Epithelial cell of prostate (primary cell): Measurements from ENCODE around the gene BBS1.
A peak's percentile ranks its signal among the peaks of the same experiment; 100 is the strongest.

Source experiments
- DNase-seq: peaks from one replicate; pipeline ENCODE4 v3.0.0-alpha.2; 2011; ENCODE audit warnings: low read depth, low spot score
- H3K27ac ChIP-seq: fragments of 450-650 bp; 2 replicates; pipeline ENCODE4 v1.5.1; 2017; ENCODE audit warnings: mild to moderate bottlenecking

The BBS1 gene

DNA sequence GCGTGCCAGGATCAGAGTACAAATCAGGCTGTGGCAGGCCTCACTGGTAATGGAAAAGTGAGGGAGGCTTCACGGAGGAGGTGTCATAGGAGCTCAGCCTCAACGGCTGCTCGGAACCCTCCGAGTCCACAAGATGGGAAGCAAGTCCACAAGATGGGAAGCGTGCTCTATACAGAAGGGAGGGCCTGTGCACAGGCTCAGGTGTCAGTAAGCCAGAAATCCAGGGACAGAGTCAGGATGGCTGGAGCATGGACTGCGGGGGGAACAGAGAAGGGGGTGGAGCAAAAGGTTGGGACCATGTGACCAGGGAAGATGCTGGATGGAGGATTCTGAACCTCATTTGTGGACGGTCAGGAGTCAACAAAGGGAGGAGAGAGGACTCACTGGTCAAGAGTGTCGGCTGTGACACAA lies 33.6 kb upstream of the BBS1 start:
- DNase-seq = no peak
- H3K27ac ChIP-seq = no peak overlapping the region

DNA sequence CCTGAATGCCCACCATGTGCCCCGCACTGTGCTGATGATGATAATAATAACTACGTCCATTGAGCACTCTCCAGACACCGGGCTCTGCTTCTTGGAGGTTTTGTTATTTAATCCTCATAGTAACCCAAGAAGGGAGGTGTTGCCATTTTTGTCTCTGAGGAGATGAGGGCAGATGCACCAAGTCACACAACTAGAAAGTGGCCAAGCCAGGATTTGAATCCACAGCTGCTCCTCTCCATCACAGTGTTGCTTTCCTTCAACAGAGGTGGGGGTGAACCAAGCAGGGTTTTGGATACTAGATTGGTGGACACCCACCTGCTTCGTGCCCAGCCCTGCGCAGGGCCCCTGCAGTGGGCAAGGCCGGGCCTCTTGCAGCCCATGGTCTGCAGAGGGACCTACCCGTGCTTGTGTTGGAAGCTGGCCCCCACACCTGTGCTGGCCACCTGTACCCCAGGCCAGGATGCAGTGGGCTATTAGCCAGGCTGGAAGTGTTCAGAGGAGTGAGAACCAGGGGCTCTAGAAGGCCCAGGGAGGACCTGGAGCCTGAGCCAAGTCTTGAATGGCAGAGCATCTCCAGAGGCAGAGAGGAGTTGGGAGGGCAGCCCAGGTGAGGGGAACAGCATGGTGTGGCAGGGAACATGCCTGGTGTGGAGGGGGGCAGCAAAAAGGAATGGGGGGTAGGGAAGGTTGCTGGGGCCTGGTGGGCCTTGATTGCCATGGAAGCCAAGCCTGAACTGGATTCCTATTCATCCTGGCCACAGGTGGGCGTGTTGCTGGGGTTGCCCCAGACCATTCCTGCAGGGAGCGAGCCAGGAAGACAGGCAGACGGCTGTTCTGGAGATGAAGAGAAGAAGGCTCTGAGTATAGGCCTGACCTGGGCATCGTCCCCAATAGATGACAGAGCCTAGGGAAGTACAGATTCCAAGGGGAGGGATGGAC lies 32.9 kb upstream of the BBS1 start:
- DNase-seq = no peak
- no peak overlapping the region for H3K27ac ChIP-seq

DNA sequence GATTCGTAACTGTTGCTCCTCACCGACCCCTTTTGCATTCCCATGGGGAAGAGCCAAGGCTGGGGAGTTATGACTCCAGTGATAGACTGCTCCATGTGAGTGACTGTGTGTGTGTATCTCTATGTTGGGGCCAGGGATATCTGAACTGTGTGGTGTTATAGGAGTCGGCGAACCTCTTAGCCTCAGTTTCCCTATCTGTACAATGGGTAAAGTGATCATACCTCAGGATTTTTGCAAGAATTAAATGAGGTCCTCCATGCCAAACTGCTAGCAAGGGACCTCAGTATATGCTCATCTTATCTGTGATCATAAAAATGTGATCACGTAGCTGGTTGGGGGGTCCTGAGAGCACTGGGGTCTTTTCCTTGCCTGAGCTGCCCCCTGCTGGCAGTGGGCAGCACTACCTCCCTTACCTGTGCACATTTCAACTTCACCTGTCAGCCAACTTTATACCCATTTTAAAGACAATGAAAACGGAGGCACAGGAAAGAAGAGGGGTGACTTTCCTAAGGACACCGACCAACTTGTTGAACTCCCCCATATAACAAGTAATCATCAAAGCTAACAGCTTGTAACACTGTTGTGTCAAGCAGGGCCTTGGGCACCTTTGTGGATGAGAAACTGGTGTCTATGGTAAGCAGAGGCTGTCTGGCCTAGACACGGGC lies 31.6 kb upstream of the BBS1 start:
- no peak for DNase-seq
- peak overlapping the region; percentile 91 for H3K27ac ChIP-seq

DNA sequence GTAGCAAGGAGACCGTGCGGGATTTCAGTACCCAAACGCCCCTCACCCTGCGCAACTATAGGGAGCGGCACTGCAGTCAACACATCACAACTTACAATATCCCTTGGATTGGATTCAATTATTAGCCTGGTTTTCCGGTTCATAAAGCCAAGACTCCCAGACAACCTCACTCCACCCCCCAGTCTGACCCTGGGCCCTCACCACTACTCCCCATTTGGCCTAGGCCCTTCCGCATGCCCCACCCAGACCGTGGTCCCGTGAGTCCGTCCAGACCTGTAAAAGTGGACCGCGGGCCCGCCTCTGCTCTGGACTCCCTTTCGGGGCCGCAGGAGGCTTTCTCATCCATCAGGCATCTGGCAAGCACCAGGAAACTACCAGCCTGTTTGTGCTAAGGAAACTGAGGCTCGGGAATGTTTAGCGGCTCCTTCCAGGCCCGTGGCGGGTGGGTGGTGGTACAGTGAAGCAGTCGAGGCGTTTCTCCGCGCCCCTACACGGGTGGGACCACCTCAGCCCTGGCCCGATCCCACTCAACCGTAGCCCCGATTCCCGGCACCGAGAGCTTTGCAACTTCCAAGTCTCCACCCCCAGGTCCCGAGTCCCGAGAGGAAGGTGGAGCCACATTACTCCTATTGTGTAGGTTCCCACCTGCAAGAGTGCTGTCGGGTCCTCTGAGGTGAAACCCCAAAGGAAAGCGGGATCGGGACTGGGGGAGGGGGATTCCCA lies 30.9 kb upstream of the BBS1 start:
- peak overlapping the region; percentile 91 for H3K27ac ChIP-seq
- no peak for DNase-seq

DNA sequence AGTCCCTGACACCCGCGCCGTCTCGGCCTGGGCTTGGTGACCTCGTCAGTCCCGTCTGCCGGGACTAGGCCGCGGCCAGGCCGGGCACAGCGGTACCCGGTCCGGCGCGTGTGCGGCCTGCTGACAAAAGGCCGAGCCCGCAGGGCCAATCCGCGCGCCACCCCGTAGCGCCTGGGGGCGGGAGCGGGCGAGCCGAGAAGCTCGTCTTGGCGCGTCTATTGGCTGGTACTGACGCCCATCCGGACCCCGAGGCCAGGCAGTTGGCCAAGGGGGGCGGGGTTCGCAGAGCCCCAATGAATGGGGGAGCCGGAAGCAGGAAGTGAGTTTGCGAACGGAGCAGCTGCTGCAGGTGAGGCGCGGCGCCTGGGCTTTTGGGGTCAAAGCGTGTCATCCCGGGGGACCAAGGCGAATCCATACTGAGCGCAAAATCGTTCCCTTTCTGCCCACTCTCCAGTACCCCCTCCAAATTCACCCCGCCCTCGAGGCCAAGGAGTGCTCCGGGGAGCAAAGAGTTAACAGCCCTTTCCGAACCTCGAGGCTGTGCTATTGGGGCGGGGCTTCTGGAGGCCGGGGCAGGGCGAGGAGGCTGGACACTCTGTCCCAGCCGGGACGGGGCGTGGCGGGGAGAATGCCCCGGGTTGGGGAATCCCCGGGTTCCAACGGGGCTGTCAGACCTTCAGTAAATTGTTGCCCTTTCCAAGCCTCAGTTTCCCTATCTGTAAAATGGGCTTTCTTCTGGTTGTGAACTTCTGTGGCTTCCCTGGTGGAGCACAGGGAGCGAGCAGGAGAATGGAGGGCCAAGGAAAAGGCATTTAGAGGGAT lies 30.1 kb upstream of the BBS1 start, which contains the start of gene DPP3:
DPP3 (plus strand) TSS at position 318 of the 822 bp plus-strand sequence. CDS start 1,767 bp downstream, outside the sequence.
- peak within 1 kb of the TSS; percentile 91 for H3K27ac ChIP-seq

DNA sequence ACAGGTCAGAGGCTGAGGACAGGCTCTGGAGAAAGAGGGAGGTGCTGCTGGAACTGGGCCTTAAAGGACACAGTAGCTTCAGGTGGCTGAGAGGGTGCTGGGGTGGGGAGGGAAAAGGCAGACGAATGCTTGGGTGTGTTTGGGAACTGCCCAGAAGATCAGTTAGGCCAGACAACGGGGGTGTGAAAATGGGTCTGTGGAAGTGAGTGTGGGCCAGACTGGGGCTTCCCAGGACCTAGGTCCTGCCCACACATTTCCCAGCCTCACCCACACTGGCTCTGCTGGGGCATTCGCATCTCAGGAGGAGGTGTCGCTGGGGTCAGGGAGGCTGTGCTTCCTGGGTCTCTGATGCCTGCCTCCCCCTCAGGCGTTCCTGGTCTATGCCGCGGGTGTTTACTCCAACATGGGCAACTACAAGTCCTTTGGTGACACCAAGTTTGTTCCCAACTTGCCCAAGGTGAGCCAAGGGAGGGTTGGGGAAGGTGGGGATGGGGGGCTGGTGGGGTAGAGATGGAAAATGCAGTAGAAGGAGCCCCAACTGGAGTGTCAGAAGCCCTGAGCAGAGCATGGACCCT lies 25.5 kb upstream of the BBS1 start:
- H3K27ac ChIP-seq = no peak overlapping the region
- no peak for DNase-seq

More for the DNA sequence above, 30.1 kb upstream of the BBS1 start, which contains the start of gene DPP3:
- DNase-seq = peak; percentile 76

DNA sequence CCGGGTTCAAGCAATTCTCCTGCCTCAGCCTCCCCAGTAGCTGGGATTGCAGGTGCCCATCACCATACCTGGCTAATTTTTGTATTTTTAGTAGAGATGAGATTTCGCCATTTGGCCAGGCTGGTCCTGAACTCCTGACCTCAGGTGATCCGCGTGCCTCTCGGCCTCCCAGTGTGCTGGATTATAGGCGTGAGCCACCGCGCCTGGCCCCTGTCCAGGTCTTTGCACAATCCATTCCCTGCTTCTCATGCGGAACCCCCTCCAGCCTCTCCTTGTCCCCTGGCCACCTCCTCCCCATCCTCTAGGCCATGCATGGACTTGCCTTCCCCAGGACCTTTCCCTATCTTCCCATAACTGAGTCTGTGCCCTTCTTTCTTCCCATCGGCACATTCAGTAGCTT lies 21.5 kb upstream of the BBS1 start:
- no peak for DNase-seq
- H3K27ac ChIP-seq = no peak overlapping the region

DNA sequence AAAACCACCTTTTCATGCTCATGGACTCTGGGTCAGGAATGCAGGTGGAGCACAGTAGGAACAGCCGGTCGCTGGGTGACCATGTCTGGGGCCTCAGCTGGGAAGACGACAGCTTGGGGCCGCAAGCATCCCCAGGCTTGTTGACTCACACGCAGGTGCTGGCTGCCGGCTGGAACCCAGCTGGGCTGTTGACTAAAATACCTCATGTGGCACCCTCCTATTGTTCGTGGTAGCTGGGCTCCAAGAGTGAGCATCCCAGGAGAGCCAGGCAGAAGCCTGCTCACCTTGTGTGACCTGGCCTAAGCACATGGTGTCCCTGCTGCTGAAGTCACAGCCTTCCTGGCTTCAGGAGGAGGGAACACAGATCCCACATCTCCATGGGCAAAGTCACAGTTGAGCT lies 20.8 kb upstream of the BBS1 start:
- no peak for DNase-seq

DNA sequence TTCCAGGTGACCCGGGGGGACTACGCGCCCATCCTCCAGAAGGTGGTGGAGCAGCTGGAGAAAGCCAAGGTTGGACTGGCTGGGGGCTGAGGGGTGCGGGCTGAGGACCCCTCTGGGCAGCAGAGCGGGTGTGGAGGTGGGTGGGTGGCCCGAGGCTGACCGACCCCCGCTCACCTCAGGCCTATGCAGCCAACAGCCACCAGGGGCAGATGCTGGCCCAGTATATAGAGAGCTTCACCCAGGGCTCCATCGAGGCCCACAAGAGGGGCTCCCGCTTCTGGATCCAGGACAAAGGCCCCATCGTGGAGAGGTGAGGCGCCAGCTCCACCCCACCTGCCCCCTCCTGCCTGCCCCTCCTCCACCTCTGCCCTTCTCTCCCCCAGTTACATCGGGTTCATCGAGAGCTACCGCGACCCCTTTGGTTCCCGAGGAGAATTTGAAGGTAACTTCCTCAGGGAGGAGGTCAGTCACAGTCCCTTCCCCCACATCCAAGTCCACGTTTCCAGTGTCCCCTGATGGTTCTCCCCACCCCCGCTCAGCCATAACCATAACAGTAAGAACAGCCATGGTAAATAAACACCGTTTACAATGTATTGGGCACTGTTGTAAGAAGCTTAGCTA lies 19.0 kb upstream of the BBS1 start:
- no peak for DNase-seq
- no peak overlapping the region for H3K27ac ChIP-seq

More for the DNA sequence above, 20.8 kb upstream of the BBS1 start:
- no peak overlapping the region for H3K27ac ChIP-seq

DNA sequence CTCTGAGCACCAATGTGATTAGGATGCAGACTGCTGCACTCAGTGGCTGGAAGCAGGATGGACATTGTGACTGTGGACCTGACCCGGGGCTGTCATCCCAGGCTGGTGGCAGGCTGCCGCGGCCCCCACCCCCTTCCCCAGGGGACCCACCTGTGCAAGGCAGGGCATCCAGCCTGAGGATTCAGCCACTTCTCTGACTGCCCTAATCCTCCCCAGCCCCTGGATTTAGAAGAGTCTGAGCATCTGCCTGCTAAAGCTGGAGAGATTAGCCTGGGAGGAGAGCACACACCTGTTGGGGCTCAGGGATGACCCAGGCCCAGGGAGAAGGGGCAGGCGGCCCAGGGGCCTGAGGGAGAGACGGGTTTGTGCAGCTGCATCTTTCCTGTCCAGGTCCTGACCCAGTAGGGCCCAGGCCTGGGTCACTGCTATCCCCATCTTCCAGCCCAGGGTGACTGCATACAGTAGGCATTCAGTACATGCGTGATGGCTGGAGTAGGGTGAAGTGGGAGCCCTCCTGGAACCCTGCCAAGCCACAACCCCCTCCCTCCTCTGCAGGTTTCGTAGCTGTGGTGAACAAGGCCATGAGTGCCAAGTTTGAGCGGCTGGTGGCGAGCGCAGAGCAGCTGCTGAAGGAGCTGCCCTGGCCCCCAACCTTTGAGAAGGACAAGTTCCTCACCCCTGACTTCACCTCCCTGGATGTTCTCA lies 18.1 kb upstream of the BBS1 start:
- DNase-seq = no peak
- no peak overlapping the region for H3K27ac ChIP-seq

DNA sequence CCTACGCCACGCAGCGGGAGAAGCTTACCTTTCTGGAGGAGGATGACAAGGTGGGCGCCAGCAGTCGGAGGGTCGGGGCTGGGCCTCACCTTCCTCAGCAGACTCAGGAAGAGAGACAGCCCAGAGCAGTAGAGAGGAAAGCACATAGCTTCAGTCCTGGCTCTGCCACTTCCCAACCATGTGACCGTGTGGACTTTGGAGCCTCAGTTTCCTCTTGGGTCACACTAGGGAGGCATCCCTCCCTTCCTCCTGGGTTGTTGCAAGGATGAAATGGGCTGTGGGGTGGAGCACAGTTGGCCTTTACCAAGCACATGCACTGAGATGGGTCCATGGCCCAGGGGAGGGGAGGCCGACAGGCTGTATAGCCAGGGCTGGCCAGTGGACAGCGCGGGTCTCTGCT lies 17.3 kb upstream of the BBS1 start:
- DNase-seq = no peak
- no peak overlapping the region for H3K27ac ChIP-seq

DNA sequence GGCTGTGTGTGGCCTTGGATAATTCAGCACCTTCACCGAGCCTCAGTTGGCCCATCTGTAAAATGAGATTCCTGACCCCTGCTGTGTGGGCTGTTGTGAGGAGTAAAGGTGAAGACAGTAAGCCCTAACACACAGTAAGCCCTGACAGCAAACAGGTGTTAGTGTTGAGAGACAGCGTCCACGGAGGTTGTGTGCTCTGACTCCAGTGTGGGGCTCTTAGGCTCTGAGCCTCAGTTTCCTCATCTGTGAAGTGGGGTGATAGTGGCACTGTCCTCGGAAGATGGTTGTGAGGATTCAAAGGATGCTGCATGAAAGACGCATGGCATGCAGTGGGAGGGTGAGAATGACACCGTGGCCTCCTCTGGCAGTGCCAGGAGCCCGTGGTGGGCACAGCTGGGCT lies 16.0 kb upstream of the BBS1 start:
- no peak for DNase-seq

DNA sequence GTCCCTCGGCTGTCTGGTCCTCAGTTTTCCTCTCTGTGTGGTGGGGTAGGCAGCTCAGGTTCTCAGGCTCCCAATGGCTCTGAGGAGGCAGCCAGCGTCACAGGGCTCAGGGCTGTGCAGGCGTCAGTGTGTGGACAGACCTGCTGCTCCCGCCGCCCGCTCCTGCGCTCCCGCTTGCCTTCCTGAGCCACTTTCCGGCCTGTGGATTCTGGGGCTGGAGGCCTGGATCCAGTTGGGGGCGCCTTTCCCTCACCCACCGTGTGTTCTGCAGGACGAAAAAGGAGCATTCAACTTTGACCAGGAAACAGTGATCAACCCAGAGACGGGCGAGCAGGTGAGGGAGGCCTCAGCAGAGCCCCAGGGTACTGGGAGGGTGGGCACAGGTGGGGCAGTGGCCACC lies 15.5 kb upstream of the BBS1 start:
- H3K27ac ChIP-seq = no peak overlapping the region
- no peak for DNase-seq

More for the DNA sequence above, 16.0 kb upstream of the BBS1 start:
- H3K27ac ChIP-seq = no peak overlapping the region

DNA sequence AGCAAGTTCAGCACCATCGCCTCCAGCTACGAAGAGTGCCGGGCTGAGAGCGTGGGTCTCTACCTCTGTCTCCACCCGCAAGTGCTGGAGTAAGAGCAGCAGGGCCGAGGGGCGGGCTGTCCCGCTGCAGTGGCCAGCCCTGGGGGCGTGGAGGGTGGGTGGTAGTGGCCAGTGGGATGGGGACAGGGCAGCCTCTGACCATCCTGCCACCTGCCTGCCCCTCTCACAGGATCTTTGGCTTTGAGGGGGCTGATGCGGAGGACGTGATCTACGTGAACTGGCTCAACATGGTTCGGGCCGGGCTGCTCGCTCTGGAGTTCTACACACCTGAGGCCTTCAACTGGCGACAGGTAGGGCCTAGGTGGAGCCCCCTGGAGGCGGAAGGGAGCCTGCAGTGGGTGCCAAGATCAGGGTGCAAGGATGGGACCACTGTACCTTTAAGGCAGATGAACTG lies 15.0 kb upstream of the BBS1 start:
- no peak overlapping the region for H3K27ac ChIP-seq
- no peak for DNase-seq

DNA sequence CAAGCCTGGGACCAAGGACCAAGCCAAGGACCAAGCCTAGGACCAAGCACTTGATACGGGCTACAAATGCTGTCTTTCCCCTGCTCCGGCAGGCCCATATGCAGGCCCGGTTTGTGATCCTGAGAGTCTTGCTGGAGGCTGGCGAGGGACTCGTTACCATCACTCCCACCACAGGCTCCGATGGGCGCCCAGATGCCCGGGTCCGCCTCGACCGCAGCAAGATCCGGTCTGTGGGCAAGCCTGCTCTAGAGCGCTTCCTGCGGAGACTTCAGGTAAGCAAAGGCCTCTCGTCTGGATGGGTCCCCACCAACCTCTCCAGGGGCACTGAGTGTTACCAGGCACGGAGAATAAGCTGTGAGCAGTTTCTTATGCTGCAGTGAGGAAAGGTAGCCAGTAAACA lies 13.2 kb upstream of the BBS1 start:
- no peak for DNase-seq
- no peak overlapping the region for H3K27ac ChIP-seq

DNA sequence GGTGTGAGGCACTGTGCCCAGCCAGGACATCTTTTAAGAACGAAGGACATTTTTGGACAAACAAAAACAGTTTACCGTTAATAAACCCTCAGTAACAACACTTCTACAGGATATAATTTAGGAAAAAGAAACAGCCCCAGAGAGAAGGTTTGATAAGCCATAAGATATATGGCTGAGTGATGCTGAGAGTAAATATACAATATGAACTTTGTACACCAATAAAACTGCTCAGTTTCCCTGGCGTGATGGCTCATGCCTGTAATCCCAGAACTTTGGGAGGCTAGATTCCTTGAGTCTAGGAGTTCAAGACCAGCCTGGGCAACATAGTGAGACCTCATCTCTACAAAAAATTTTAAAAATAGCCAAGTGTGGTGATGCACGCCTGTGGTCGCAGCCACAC lies 11.9 kb upstream of the BBS1 start:
- no peak for DNase-seq
- no peak overlapping the region for H3K27ac ChIP-seq

DNA sequence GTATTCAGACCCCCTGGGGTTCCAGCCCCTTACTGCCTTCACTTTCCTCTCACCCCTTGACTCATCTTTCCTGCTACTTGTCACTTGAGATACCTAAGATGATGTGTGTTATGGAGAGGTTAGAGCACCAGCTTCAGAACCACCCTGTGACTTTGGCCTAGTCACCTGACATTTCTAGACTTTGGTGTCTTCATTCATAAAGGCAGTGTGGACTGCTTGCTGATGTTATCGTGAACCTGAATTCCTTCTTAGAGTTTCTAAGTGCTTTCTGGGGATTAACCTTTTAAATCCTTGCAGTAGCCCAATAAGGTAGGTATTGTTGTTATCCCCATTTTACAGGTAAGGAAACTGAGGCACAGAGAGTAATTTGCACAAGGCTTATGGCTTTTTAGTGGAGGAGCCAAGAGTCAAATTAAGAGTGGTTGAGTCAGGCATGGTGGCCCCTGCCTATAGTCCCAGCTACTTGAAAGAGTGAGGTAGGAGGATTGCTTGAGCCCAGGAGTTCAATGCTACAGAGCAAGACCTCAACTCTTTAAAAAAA lies 5.1 kb upstream of the BBS1 start:
- no peak for DNase-seq
- no peak overlapping the region for H3K27ac ChIP-seq

DNA sequence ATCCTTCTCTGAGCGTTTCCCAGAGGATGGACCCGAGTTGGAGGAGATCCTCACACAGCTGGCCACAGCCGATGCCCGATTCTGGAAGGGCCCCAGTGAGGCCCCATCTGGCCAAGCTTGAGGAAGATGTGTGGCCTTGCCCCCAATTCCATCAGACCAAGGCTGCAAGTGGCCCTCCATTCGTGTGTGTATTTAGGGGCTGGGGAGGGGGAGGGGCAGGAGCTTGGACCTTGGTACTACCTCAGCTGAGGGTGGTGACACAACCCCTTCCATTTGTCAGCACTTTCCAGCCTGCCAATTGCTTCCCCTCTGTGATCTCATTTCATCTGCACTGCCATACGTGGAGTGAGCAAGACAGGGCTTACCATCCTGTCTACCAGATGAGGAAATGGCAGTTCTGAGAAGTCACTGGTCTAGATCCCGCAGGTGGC lies 1.3 kb upstream of the BBS1 start:
- H3K27ac ChIP-seq = no peak overlapping the region
- no peak for DNase-seq
